Stimulated activated CD8-positive, alpha-beta memory T cell treated with anti-CD3 and anti-CD28 coated beads, Interleukin-12 subunit alpha, Interleukin-12 subunit beta, amount 100 ng/mL, for 24 hours (primary cell): ENCODE data around the gene TP53RK.

Experiments used
- DNase-seq: peaks from one replicate; pipeline ENCODE4 v3.0.0-alpha.2; 2020; ENCODE audit errors: extremely low read depth

TP53RK gene

GRCh38 chr20:46706242-46706641, 17.0 kb upstream of the TP53RK start:
- DNase-seq = no peak

- DNase-seq = no peak
Observed at GRCh38 chr20:46705378-46705729, 16.1 kb upstream of the TP53RK start.

- DNase-seq = no peak
Observed at GRCh38 chr20:46704714-46705377, 15.6 kb upstream of the TP53RK start.

GRCh38 chr20:46703435-46703834, 14.2 kb upstream of the TP53RK start:
- no peak for DNase-seq

GRCh38 chr20:46702447-46703203, 13.4 kb upstream of the TP53RK start:
- no peak for DNase-seq

GRCh38 chr20:46701986-46702385, 12.7 kb upstream of the TP53RK start:
- no peak for DNase-seq

- no peak for DNase-seq
Observed at GRCh38 chr20:46701556-46701955, 12.3 kb upstream of the TP53RK start.

- no peak for DNase-seq
Observed at GRCh38 chr20:46701057-46701456, 11.8 kb upstream of the TP53RK start.

GRCh38 chr20:46700481-46700880, 11.2 kb upstream of the TP53RK start:
- no peak for DNase-seq

GRCh38 chr20:46699651-46700359, 10.6 kb upstream of the TP53RK start:
- no peak for DNase-seq

GRCh38 chr20:46698788-46699187, 9.5 kb upstream of the TP53RK start:
- DNase-seq = no peak

GRCh38 chr20:46696791-46697279, 7.6 kb upstream of the TP53RK start:
- DNase-seq = no peak

GRCh38 chr20:46695892-46696291, 6.6 kb upstream of the TP53RK start:
- no peak for DNase-seq

GRCh38 chr20:46694484-46694883, 5.2 kb upstream of the TP53RK start:
- DNase-seq = no peak

- no peak for DNase-seq
Observed at GRCh38 chr20:46691196-46691595, 2.0 kb upstream of the TP53RK start.

- DNase-seq = no peak
Observed at GRCh38 chr20:46690219-46691106, 1.2 kb upstream of the TP53RK start.

- DNase-seq = no peak
Observed at GRCh38 chr20:46689754-46690085, 476 bp upstream of the TP53RK start.

GRCh38 chr20:46688151-46689081, 828 bp downstream of the TP53RK start:
- DNase-seq = no peak

- no peak for DNase-seq
Observed at GRCh38 chr20:46683939-46684750, 5.1 kb downstream of the TP53RK start.

- DNase-seq = no peak
Observed at GRCh38 chr20:46683668-46683938, 5.6 kb downstream of the TP53RK start.
